Loucy (cell line): ENCODE results near the gene ZBTB42.
A peak's percentile ranks its signal among the peaks of the same experiment; 100 is the strongest.

Experiments
- H2AFZ ChIP-seq: fragments of 200-600 bp; sonication (generic); 2 replicates; pipeline ENCODE4 v1.6.0; 2016; ENCODE audit warnings: antibody characterized with exemption, mild to moderate bottlenecking, low read length, moderate library complexity
- H3F3A ChIP-seq: fragments of 200-600 bp; 2 replicates; pipeline ENCODE4 v1.6.0; 2016; ENCODE audit warnings: antibody characterized with exemption, low read depth, mild to moderate bottlenecking
- H3K27me3 ChIP-seq: fragments of 200-600 bp; sonication (generic); 2 replicates; pipeline ENCODE4 v1.6.1; 2014; ENCODE audit warnings: low read length, mild to moderate bottlenecking; ENCODE audit not compliant: insufficient read depth, poor library complexity, severe bottlenecking
- H3K36me3 ChIP-seq: fragments of 200-600 bp; sonication (generic); 2 replicates; pipeline ENCODE4 v1.6.1; 2016; ENCODE audit warnings: low read length; ENCODE audit not compliant: insufficient read depth
- H3K4me1 ChIP-seq: fragments of 200-600 bp; sonication (generic); 2 replicates; pipeline ENCODE4 v1.5.1; 2014; ENCODE audit warnings: low read length, mild to moderate bottlenecking; ENCODE audit not compliant: insufficient read depth, poor library complexity, severe bottlenecking
- H3K4me2 ChIP-seq: fragments of 200-600 bp; sonication (generic); 2 replicates; pipeline ENCODE4 v1.6.0; 2014; ENCODE audit warnings: antibody characterized with exemption, low read length, low read depth, mild to moderate bottlenecking; ENCODE audit not compliant: poor library complexity, severe bottlenecking
- H3K4me3 ChIP-seq: fragments of 200-600 bp; sonication (generic); 2 replicates; pipeline ENCODE4 v1.5.1; 2014; ENCODE audit warnings: low read length, mild to moderate bottlenecking, mixed read lengths; ENCODE audit not compliant: poor library complexity, severe bottlenecking
- H3K79me2 ChIP-seq: fragments of 200-600 bp; sonication (generic); 2 replicates; pipeline ENCODE4 v1.6.1; 2014; ENCODE audit warnings: low read length; ENCODE audit not compliant: insufficient read depth
- H3K9ac ChIP-seq: fragments of 200-600 bp; sonication (generic); 2 replicates; pipeline ENCODE4 v1.6.0; 2014; ENCODE audit warnings: mild to moderate bottlenecking, low read depth, low read length, moderate library complexity; ENCODE audit not compliant: poor library complexity, severe bottlenecking
- H3K9me2 ChIP-seq: fragments of 200-600 bp; sonication (generic); replicated peaks from 2 replicates; pipeline ENCODE4 v1.6.1; 2016; ENCODE audit warnings: low read depth, low read length, mixed read lengths
- H3K9me3 ChIP-seq: fragments of 200-600 bp; sonication (generic); 2 replicates; pipeline ENCODE4 v1.6.1; 2014; ENCODE audit warnings: mild to moderate bottlenecking, antibody characterized with exemption, low read length, low read depth; ENCODE audit not compliant: insufficient read depth
- H4K20me1 ChIP-seq: fragments of 200-600 bp; sonication (generic); 2 replicates; pipeline ENCODE4 v1.6.0; 2014; ENCODE audit warnings: antibody characterized with exemption, low read length, mild to moderate bottlenecking; ENCODE audit not compliant: insufficient read depth, poor library complexity, severe bottlenecking
- EZH2phosphoT487 ChIP-seq: fragments of 200-600 bp; IDR thresholded peaks from 2 replicates; pipeline ENCODE4 v1.6.1; 2018; ENCODE audit warnings: antibody characterized with exemption, mild to moderate bottlenecking, moderate library complexity, borderline replicate concordance
- TF ChIP-seq, protein P1 (sequence below): fragments of 200-600 bp; sonication (generic); conservative IDR thresholded peaks from 2 replicates; pipeline ENCODE4 v1.5.1; 2014; ENCODE audit warnings: mild to moderate bottlenecking, antibody characterized with exemption, low read length

Gene ZBTB42

DNA sequence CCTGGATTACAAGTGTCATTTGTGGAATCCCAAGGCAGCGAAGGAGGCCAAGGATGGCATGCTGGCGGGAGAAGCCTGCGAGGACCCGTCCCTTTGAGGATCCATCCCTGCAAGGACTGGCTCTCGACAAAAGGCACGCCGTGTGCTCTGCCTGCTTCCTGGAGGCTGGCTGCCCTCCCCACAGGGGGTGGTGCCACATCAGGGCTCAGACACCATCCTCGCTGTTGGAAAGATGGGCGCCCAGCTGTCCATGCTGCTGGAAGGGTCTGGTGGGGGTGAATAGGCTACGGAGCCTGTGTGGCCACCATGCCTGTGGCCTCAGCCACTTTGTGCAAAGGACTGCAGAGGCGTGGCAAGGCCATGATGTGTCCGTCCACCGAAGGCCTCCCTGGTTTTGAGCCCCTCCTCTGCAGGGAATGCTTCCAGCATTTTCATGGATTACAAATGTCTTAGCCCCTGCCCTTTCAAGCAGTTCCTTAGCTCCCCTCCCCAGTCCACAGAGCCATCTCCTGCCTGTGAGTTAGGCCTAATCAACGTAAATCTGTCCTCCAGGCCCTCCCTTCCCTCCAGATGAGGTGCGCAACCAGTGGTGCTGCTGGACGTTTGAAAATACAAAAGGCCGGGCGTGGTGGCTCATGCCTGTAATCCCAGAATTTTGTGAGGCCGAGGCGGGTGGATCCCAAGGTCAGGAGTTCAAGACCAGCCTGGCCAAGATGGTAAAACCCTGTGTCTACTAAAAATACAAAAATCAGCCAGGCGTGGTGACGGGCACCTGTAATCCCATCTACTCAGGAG lies 22.1 kb downstream of the ZBTB42 start:
- Histone ChIP-seq H2AFZ (no peak overlapping the region), H3K9me3 (no peaks in the 10 kb centered on the region), H3K79me2 (no peaks in the 10 kb centered on the region), H3K4me3 (no peak overlapping the region), H3K9ac (no peak overlapping the region), H3K27me3 (no peaks in the 10 kb centered on the region), H4K20me1 (no peaks in the 10 kb centered on the region), H3K4me2 (no peak overlapping the region), H3K9me2 (no peaks in the 10 kb centered on the region), H3K36me3 (no peaks in the 10 kb centered on the region), H3F3A (no peaks in the 10 kb centered on the region), H3K4me1 (peaks cover 8% of the 10 kb centered on the region)
- TF ChIP-seq, protein P1, sequence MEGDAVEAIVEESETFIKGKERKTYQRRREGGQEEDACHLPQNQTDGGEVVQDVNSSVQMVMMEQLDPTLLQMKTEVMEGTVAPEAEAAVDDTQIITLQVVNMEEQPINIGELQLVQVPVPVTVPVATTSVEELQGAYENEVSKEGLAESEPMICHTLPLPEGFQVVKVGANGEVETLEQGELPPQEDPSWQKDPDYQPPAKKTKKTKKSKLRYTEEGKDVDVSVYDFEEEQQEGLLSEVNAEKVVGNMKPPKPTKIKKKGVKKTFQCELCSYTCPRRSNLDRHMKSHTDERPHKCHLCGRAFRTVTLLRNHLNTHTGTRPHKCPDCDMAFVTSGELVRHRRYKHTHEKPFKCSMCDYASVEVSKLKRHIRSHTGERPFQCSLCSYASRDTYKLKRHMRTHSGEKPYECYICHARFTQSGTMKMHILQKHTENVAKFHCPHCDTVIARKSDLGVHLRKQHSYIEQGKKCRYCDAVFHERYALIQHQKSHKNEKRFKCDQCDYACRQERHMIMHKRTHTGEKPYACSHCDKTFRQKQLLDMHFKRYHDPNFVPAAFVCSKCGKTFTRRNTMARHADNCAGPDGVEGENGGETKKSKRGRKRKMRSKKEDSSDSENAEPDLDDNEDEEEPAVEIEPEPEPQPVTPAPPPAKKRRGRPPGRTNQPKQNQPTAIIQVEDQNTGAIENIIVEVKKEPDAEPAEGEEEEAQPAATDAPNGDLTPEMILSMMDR: no peak
- TF ChIP-seq EZH2phosphoT487: no peak

DNA sequence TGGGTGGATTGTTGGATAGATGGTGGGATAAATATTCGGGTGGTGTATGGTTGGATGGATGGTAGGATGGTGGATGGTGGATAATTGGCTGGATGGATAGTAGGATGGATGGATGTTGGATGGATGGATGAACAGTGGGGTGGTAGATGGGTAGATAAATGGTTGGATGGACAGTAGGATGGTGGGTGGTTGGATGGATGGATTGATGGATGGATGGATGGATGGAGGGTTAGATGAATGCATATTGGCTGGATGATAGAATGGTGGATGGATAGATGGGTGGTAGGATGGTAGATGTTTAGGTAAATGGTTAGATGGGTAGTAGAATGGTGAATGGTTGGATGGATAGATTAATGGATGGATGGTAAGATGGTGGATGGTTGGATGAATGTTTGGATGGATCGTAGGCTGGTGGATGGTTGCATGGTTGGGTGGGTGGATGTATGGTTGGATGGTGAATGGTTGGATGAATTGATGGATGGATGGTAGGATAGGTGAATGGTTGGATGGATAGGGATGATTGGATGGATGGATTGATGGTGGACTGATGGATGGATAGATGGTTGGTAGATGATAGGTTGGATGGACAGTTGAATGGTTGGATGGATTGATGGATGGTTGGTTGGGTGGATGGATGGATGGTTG lies 23.6 kb downstream of the ZBTB42 start:
- Histone ChIP-seq H2AFZ (no peak overlapping the region), H3K4me1 (peaks cover 8% of the 10 kb centered on the region), H3K9me2 (no peaks in the 10 kb centered on the region), H4K20me1 (no peaks in the 10 kb centered on the region), H3K27me3 (no peaks in the 10 kb centered on the region), H3K9ac (no peak overlapping the region), H3F3A (no peaks in the 10 kb centered on the region), H3K79me2 (no peaks in the 10 kb centered on the region), H3K9me3 (no peaks in the 10 kb centered on the region), H3K4me3 (no peak overlapping the region), H3K4me2 (no peak overlapping the region), H3K36me3 (no peaks in the 10 kb centered on the region)
- no peak for TF ChIP-seq EZH2phosphoT487
- TF ChIP-seq, protein P1: no peak

DNA sequence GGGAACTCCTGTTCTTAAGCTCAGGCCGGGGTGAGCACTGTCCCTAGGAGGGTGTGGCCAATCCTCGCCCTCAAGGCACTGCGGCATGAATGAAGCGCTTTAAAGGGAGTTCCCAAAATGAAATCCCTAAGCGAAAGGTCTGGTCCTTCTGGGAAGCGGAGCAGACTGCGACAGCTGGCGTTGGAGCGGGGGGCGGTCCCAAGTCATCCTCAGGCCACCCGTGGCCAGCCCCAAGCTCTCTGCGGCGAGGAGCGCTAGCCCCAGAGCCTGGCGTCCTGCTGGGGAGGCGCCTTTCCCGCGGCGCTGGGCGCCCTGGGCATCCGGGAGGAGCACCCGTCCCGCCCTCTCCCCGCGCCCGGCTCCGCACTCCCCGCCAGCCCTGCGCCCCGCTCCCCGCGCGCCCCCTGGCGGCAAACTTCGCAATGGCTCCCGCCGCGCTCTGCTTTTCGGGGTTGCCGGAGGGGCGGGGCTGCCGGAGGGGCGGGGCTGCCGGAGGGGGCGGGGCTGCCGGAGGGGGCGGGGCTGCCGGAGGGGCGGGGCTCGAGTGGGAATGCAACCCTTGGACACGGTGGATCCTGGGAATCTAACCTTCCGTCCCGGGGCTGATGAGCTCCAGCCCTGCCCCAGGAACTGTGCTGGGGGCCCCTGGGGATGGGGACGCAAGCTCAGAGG lies 25.4 kb downstream of the ZBTB42 start:
- Histone ChIP-seq H3K27me3 (no peaks in the 10 kb centered on the region), H3K9me2 (no peaks in the 10 kb centered on the region), H3K4me2 (peak overlapping the region; percentile 69), H3K4me3 (peak overlapping the region; percentile 54), H2AFZ (peak overlapping the region; percentile 83), H4K20me1 (no peaks in the 10 kb centered on the region), H3K36me3 (no peaks in the 10 kb centered on the region), H3F3A (no peaks in the 10 kb centered on the region), H3K9me3 (no peaks in the 10 kb centered on the region), H3K79me2 (no peaks in the 10 kb centered on the region), H3K4me1 (peaks cover 8% of the 10 kb centered on the region), H3K9ac (no peak overlapping the region)
- no peak for TF ChIP-seq EZH2phosphoT487
- TF ChIP-seq, protein P1: peak; percentile 53
